A673 (cell line): Measurements from ENCODE around the gene ANKRD18B.
"Not testable (repeated sequence)": the region's sequence is repeated elsewhere in the genome, so short reads cannot be mapped to it uniquely, and the experiment has no call there.

Source experiments
- EZH2 ChIP-seq: fragments of 200-600 bp; sonication (generic); IDR thresholded peaks from 2 replicates; pipeline ENCODE4 v1.6.1; 2017; ENCODE audit warnings: borderline replicate concordance, low read depth, mild to moderate bottlenecking, mixed read lengths, antibody characterized with exemption, low read length; ENCODE audit not compliant: poor library complexity, severe bottlenecking
- TF ChIP-seq, protein P1 (sequence below): fragments of 300-800, 200-600 bp; sonication (generic); conservative IDR thresholded peaks from 2 replicates; pipeline ENCODE4 v1.5.1; 2017; ENCODE audit warnings: low read depth, mild to moderate bottlenecking, antibody characterized with exemption, low read length, moderate library complexity, mixed read lengths

DNA sequence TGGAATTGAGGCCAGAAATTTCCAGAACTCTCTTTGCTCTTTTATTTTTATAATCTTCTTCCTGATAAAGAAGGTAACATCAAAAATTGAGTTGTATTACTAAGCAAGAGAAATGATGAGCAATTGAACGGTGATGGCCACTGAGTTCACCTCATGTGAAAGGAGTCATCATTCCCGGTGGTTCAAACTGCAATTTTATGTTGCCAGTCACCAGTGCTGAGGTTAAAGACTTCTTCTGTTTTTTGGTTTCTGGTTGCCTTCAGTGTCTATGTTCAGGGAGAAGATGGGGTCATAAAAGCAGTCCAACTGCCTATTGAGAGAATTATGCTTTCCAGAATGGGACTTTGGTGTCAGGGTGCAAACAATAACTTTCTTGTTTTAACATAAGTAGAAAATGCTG lies 19.4 kb downstream of the ANKRD18B start:
- TF ChIP-seq, protein P1, sequence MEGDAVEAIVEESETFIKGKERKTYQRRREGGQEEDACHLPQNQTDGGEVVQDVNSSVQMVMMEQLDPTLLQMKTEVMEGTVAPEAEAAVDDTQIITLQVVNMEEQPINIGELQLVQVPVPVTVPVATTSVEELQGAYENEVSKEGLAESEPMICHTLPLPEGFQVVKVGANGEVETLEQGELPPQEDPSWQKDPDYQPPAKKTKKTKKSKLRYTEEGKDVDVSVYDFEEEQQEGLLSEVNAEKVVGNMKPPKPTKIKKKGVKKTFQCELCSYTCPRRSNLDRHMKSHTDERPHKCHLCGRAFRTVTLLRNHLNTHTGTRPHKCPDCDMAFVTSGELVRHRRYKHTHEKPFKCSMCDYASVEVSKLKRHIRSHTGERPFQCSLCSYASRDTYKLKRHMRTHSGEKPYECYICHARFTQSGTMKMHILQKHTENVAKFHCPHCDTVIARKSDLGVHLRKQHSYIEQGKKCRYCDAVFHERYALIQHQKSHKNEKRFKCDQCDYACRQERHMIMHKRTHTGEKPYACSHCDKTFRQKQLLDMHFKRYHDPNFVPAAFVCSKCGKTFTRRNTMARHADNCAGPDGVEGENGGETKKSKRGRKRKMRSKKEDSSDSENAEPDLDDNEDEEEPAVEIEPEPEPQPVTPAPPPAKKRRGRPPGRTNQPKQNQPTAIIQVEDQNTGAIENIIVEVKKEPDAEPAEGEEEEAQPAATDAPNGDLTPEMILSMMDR, result not testable (repeated sequence)
- TF ChIP-seq EZH2, result not testable (repeated sequence)
